ENCODE measurements around the gene OSBPL9. TPM values are rescaled to one million over a fixed set of nuclear protein-coding genes. Genes with fewer than 3 reads are reported as not detected.

OSBPL9 gene
- total RNA-seq, 2 donors from 2014 or later = 60.0 to 60.8 TPM

DNA sequence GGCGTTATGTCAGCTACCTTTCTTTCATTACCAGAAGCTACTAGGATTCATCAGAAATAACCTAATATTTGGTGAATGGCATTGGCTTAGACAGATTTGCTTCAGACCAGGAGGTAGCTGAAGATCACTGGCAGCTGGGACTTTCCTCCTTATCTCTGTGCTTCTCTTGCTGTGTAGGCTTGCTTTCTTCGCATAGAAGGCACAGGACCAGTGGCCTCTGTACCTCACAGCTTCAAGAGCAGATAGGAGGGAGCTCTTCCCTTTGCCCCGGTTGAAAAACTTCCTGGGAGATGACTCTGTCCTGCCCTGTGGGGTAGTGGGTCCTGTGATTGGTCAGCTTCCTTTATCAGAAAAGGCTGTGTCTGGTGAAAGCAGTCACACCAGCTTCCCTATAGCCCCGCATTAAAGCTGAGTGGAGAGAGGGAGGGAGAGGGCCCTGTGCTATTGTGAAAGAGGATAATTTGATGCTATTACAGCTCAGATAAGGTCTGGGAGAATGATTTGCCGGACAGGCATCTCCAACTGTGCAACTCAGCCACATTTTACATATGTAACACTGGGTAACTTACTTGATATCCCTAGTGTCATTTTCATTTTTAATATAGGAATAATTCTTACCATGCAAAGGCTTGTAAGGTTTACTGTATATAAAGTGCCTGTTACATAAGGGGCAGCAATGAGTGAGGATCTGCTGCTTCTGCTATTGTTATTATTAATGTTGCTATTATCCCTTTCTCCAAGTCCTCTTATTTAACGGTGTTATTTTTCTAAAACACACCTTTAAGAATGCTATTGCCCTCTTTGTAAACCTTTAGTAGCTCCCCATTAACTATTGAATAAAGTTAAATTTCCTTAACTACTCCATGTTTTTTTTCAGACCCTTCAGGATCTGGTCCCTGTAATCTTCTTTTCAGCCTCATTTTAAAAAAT, 31.6 kb downstream of the OSBPL9 start:
- peak; percentile 62 for DNase-seq (ENCODE audit: low spot score)
- H3K27ac ChIP-seq = peak overlapping the region; percentile 75 to 83
- H3K36me3 ChIP-seq = no peaks in the 10 kb centered on the region
- peaks cover 5 to 68% of the 10 kb centered on the region in 2 donors for H3K4me1 ChIP-seq
- TF ChIP-seq, protein P1, sequence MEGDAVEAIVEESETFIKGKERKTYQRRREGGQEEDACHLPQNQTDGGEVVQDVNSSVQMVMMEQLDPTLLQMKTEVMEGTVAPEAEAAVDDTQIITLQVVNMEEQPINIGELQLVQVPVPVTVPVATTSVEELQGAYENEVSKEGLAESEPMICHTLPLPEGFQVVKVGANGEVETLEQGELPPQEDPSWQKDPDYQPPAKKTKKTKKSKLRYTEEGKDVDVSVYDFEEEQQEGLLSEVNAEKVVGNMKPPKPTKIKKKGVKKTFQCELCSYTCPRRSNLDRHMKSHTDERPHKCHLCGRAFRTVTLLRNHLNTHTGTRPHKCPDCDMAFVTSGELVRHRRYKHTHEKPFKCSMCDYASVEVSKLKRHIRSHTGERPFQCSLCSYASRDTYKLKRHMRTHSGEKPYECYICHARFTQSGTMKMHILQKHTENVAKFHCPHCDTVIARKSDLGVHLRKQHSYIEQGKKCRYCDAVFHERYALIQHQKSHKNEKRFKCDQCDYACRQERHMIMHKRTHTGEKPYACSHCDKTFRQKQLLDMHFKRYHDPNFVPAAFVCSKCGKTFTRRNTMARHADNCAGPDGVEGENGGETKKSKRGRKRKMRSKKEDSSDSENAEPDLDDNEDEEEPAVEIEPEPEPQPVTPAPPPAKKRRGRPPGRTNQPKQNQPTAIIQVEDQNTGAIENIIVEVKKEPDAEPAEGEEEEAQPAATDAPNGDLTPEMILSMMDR (IDR thresholded peaks at IDR 0.05) = no peak
- H3K27me3 ChIP-seq = no peaks in the 10 kb centered on the region
- H3K9me3 ChIP-seq = no peaks in the 10 kb centered on the region
- H3K4me3 ChIP-seq = no peak overlapping the region

DNA sequence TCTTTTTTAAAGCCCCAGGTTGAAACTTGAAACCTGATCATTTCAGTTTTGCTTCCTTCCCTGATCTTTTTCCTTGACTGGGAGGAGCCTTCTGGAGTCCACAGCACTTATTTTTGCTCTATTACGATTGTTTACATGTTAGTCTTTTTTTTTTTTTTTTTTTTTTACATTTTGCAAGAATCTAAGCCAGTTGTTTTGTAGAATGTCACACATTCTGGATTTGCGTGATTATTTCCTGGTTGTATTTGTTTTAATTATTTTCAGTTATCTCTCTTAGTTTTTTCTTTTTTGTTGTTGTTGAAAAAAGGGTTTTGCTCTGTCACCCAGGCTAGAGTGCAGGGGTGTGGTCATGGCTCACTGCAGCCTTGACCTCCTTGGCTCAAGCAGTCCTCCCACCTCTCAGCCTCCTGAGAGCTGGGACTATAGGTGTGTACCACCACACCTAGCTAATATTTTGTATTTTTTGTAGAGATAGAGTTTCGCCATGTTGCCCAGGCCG, 32.8 kb downstream of the OSBPL9 start:
- H3K27ac ChIP-seq = peak overlapping the region; percentile 75 to 83
- H3K27me3 ChIP-seq = no peaks in the 10 kb centered on the region
- DNase-seq (ENCODE audit: low spot score) = no peak
- no peaks in the 10 kb centered on the region for H3K9me3 ChIP-seq
- no peak overlapping the region for H3K4me3 ChIP-seq
- no peaks in the 10 kb centered on the region for H3K36me3 ChIP-seq
- H3K4me1 ChIP-seq = peaks cover 5 to 72% of the 10 kb centered on the region in 2 donors
- TF ChIP-seq, protein P1 (IDR thresholded peaks at IDR 0.05) = no peak

GRCh38 chr1:51650198-51650597, 33.3 kb downstream of the OSBPL9 start:
- no peaks in the 10 kb centered on the region for H3K27me3 ChIP-seq
- H3K4me1 ChIP-seq = peaks cover 5 to 72% of the 10 kb centered on the region in 2 donors
- peak overlapping the region in 1 of 2 donors; percentile 83 for H3K27ac ChIP-seq
- DNase-seq (ENCODE audit: low spot score) = no peak
- H3K4me3 ChIP-seq = no peak overlapping the region
- TF ChIP-seq, protein P1 (IDR thresholded peaks at IDR 0.05) = no peak
- H3K9me3 ChIP-seq = no peaks in the 10 kb centered on the region
- H3K36me3 ChIP-seq = no peaks in the 10 kb centered on the region

- Histone ChIP-seq H3K36me3 (no peaks in the 10 kb centered on the region), H3K9me3 (no peaks in the 10 kb centered on the region), H3K4me1 (peaks cover 5 to 76% of the 10 kb centered on the region in 2 donors), H3K27ac (peak overlapping the region in 1 of 2 donors; percentile 6), H3K27me3 (no peaks in the 10 kb centered on the region), H3K4me3 (no peak overlapping the region)
- DNase-seq (ENCODE audit: low spot score) = no peak
- TF ChIP-seq, protein P1 (IDR thresholded peaks at IDR 0.05) = no peak
Measured at GRCh38 chr1:51651552-51651942, 34.7 kb downstream of the OSBPL9 start.

- H3K4me1 ChIP-seq = peaks cover 5 to 77% of the 10 kb centered on the region in 2 donors
- peak overlapping the region; percentile 39 to 54 for H3K27ac ChIP-seq
- no peaks in the 10 kb centered on the region for H3K27me3 ChIP-seq
- TF ChIP-seq, protein P1 (IDR thresholded peaks at IDR 0.05) = no peak
- no peak overlapping the region for H3K4me3 ChIP-seq
- no peaks in the 10 kb centered on the region for H3K36me3 ChIP-seq
- no peaks in the 10 kb centered on the region for H3K9me3 ChIP-seq
- no peak for DNase-seq (ENCODE audit: low spot score)
Measured at GRCh38 chr1:51652599-51652998, 35.7 kb downstream of the OSBPL9 start.
